ENCODE data around the gene CAGE1. TPM values are rescaled to one million over a fixed set of nuclear protein-coding genes. Genes with fewer than 3 reads are reported as not detected.

Gene CAGE1
- total RNA-seq, 2 donors from 2014 or later = 0.09 to 1.2 TPM

- no peaks in the 10 kb centered on the region for H3K27me3 ChIP-seq (replicated peaks; ENCODE audit: insufficient read depth)
- no peak for TF ChIP-seq POLR2AphosphoS5 (IDR thresholded peaks at IDR 0.05)
- no peak for TF ChIP-seq POLR2A (IDR thresholded peaks at IDR 0.05)
- no peak for TF ChIP-seq CTCF (IDR thresholded peaks at IDR 0.05)
- H3K27ac ChIP-seq = peak overlapping the region; percentile 85 to 87
- H3K4me1 ChIP-seq (replicated peaks) = peaks cover 11% of the 10 kb centered on the region
- WGBS = 3% methylated on average over 14 of the region's 14 CpGs
- intact Hi-C loops (cut with DNase I) = loop anchor here (10.0 kb wide), 2 partner anchors 204 to 1044 kb away; partner anchors contain the start of genes SLC35B3 and SNRNP48
- no peaks in the 10 kb centered on the region for H3K36me3 ChIP-seq
- no peaks in the 10 kb centered on the region for H3K9me3 ChIP-seq
- peak overlapping the region; percentile 61 to 86 for H3K4me3 ChIP-seq
- no peak for DNase-seq (ENCODE audit: low spot score)
These were observed 810 bp upstream of the CAGE1 start for GRCh38 chr6:7390226-7390878.

GRCh38 chr6:7389162-7389450 lies 436 bp downstream of the CAGE1 start:
- Histone ChIP-seq H3K4me1 (replicated peaks) (peaks cover 11% of the 10 kb centered on the region), H3K27ac (peak overlapping the region; percentile 85 to 87), H3K9me3 (no peaks in the 10 kb centered on the region), H3K4me3 (peak overlapping the region; percentile 61 to 86), H3K27me3 (replicated peaks; ENCODE audit: insufficient read depth) (no peaks in the 10 kb centered on the region), H3K36me3 (no peaks in the 10 kb centered on the region)
- intact Hi-C loops (cut with DNase I) = loop anchor here (2.0 kb wide), 1 partner anchor 76 kb away; the partner anchor contains the start of gene SSR1
- DNase-seq (ENCODE audit: low spot score) = no peak
- TF ChIP-seq CTCF (IDR thresholded peaks at IDR 0.05) (no peak), POLR2A (IDR thresholded peaks at IDR 0.05) (no peak), POLR2AphosphoS5 (IDR thresholded peaks at IDR 0.05) (no peak)
- 0% methylated on average over 11 of the region's 11 CpGs for WGBS

GRCh38 chr6:7381092-7381491 lies 8.4 kb downstream of the CAGE1 start:
- no peaks in the 10 kb centered on the region for H3K4me1 ChIP-seq (replicated peaks)
- H3K27me3 ChIP-seq (replicated peaks; ENCODE audit: insufficient read depth) = no peaks in the 10 kb centered on the region
- no peak overlapping the region for H3K27ac ChIP-seq
- 69% methylated on average over 1 of the region's 1 CpG for WGBS
- H3K4me3 ChIP-seq = no peak overlapping the region
- no peak for TF ChIP-seq POLR2A (IDR thresholded peaks at IDR 0.05)
- TF ChIP-seq POLR2AphosphoS5 (IDR thresholded peaks at IDR 0.05) = no peak
- no peak for TF ChIP-seq CTCF (IDR thresholded peaks at IDR 0.05)
- no peaks in the 10 kb centered on the region for H3K36me3 ChIP-seq
- no peaks in the 10 kb centered on the region for H3K9me3 ChIP-seq
- no peak for DNase-seq (ENCODE audit: low spot score)
- intact Hi-C loops (cut with DNase I) = no loop called here

- intact Hi-C loops (cut with DNase I) = no loop called here
- Histone ChIP-seq H3K9me3 (no peaks in the 10 kb centered on the region), H3K4me1 (replicated peaks) (no peaks in the 10 kb centered on the region), H3K4me3 (no peak overlapping the region), H3K36me3 (no peaks in the 10 kb centered on the region), H3K27ac (no peak overlapping the region), H3K27me3 (replicated peaks; ENCODE audit: insufficient read depth) (no peaks in the 10 kb centered on the region)
- no peak for DNase-seq (ENCODE audit: low spot score)
- 55% methylated on average over 4 of the region's 4 CpGs for WGBS
- no peak for TF ChIP-seq POLR2A (IDR thresholded peaks at IDR 0.05)
- no peak for TF ChIP-seq CTCF (IDR thresholded peaks at IDR 0.05)
- TF ChIP-seq POLR2AphosphoS5 (IDR thresholded peaks at IDR 0.05) = no peak
These were observed 10.8 kb downstream of the CAGE1 start for GRCh38 chr6:7378740-7379139.

GRCh38 chr6:7377961-7378360 lies 11.6 kb downstream of the CAGE1 start:
- Histone ChIP-seq H3K4me3 (no peak overlapping the region), H3K27me3 (replicated peaks; ENCODE audit: insufficient read depth) (no peaks in the 10 kb centered on the region), H3K9me3 (no peaks in the 10 kb centered on the region), H3K36me3 (no peaks in the 10 kb centered on the region), H3K27ac (no peak overlapping the region), H3K4me1 (replicated peaks) (no peaks in the 10 kb centered on the region)
- TF ChIP-seq POLR2AphosphoS5 (IDR thresholded peaks at IDR 0.05) (no peak), CTCF (IDR thresholded peaks at IDR 0.05) (no peak), POLR2A (IDR thresholded peaks at IDR 0.05) (no peak)
- no peak for DNase-seq (ENCODE audit: low spot score)
- intact Hi-C loops (cut with DNase I) = no loop called here
- 81% methylated on average over 1 of the region's 1 CpG for WGBS
